ENCODE measurements around the gene CEP170. TPM values are rescaled to one million over a fixed set of nuclear protein-coding genes. Genes with fewer than 3 reads are reported as not detected.

The CEP170 gene
- total RNA-seq, 1 experiment from 2014 or later = 97.7 TPM

DNA sequence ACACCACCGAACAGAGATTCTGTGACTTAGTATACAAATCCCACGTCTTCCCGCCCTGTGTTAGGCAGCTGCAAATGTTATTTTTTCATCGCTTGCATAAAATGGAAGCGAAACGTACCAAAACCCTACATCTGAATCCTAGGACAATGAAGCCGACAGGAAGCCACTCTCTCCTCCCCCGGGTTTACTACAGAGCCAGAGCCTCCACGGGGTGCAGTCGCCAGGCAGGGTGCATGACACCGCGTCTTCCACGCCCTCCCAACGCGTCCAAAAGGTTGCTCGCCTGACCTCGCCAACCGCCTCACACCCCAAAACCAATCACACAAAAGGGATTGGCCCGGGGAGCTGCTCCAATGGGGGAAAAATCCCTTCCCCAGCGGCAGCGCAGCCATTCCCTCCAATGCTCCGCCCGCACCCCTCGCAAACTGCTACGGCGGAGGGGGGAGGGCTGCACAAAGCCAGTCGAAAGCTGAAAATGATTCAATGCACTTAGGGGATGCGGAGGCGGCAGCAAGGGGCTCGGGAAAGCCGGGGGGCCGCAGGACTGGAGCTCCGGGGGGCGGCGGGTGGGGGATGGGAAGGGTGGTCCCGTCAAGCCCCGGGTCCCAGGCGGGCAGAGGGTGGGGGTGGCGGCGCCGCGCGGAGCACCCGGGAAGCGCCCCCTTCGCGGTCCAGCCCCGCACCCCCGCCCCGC, 701 bp downstream of the CEP170 start:
- H4K5ac ChIP-seq (ENCODE audit: insufficient read length, low read depth, low read length) = no peak overlapping the region
- no peak overlapping the region for H2BK12ac ChIP-seq (ENCODE audit: insufficient read length, low read depth, low read length)
- peaks cover 13% of the 10 kb centered on the region for H3K23me2 ChIP-seq (ENCODE audit: insufficient read length, low read depth, low read length, poor library complexity, severe bottlenecking)
- no peak overlapping the region for H2AK5ac ChIP-seq (ENCODE audit: insufficient read length, low read length)
- Mint-ChIP-seq H3K27me3 (ENCODE audit: low read depth) (no peaks in the 10 kb centered on the region), H3K9me3 (no peaks in the 10 kb centered on the region), H3K27ac (peak overlapping the region; percentile 96 to 99 (median 98)), H3K36me3 (ENCODE audit: insufficient read depth in 1 of 3, low read depth in 3 of 3) (no peaks in the 10 kb centered on the region; a peak in 2 of 7 replicates), H3K4me1 (peaks cover 35 to 46% of the 10 kb centered on the region in 2 experiments), H3K4me3 (peak overlapping the region; percentile 98 to 99)
- peak overlapping the region; percentile 82; the same call in 1 of the 2 replicates for H3K14ac ChIP-seq (ENCODE audit: insufficient read depth, low read length)
- H3K9ac ChIP-seq (ENCODE audit: extremely low read depth, insufficient read length, low read length) = peak overlapping the region; percentile 64
- TF ChIP-seq, protein P1, sequence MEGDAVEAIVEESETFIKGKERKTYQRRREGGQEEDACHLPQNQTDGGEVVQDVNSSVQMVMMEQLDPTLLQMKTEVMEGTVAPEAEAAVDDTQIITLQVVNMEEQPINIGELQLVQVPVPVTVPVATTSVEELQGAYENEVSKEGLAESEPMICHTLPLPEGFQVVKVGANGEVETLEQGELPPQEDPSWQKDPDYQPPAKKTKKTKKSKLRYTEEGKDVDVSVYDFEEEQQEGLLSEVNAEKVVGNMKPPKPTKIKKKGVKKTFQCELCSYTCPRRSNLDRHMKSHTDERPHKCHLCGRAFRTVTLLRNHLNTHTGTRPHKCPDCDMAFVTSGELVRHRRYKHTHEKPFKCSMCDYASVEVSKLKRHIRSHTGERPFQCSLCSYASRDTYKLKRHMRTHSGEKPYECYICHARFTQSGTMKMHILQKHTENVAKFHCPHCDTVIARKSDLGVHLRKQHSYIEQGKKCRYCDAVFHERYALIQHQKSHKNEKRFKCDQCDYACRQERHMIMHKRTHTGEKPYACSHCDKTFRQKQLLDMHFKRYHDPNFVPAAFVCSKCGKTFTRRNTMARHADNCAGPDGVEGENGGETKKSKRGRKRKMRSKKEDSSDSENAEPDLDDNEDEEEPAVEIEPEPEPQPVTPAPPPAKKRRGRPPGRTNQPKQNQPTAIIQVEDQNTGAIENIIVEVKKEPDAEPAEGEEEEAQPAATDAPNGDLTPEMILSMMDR (conservative IDR thresholded peaks at IDR 0.05) = no peak; the same call in 2 of the 3 replicates
- no peak overlapping the region for H2BK15ac ChIP-seq (ENCODE audit: low read depth, low read length)
- peaks cover 16% of the 10 kb centered on the region; the same call in 1 of the 2 replicates for H3K79me2 ChIP-seq (ENCODE audit: insufficient read depth, low read length)
- no CpG with 5 or more reads among the region's 50 CpGs for whole genome bisulfite sequencing (ENCODE audit: extremely low coverage, insufficient read length, low lambda C conversion rate)
- peak overlapping the region; percentile 65 for H3K18ac ChIP-seq (ENCODE audit: insufficient read length, low read depth, low read length)
- no peaks in the 10 kb centered on the region for H3K27me3 ChIP-seq (ENCODE audit: insufficient read depth, low read length)
- H3K23ac ChIP-seq (ENCODE audit: insufficient read length, low read depth, low read length) = no peak overlapping the region
- no peaks in the 10 kb centered on the region for H3K9me3 ChIP-seq (ENCODE audit: control insufficient read depth, low read depth, low read length)
- H2BK5ac ChIP-seq (ENCODE audit: insufficient read length, low read length) = no peak overlapping the region
- no peak overlapping the region for H2BK20ac ChIP-seq (ENCODE audit: low read depth, low read length, poor library complexity, severe bottlenecking)
- peak overlapping the region; percentile 2 for H3K27ac ChIP-seq (ENCODE audit: insufficient read length, low read depth, low read length)
- peak overlapping the region; percentile 80 for H3K4me2 ChIP-seq (ENCODE audit: insufficient read depth, insufficient read length, low read length)
- no peak overlapping the region for H3K56ac ChIP-seq (ENCODE audit: insufficient read length, low read depth, low read length)
- no peaks in the 10 kb centered on the region for H4K20me1 ChIP-seq (ENCODE audit: control insufficient read depth, insufficient read depth, insufficient read length)
- H3K4me1 ChIP-seq (ENCODE audit: insufficient read depth, low read length) = peaks cover 2% of the 10 kb centered on the region; the same call in 1 of the 2 replicates
- H3T11ph ChIP-seq (ENCODE audit: low read length) = no peak overlapping the region
- H2BK120ac ChIP-seq (ENCODE audit: low read depth, low read length, poor library complexity, severe bottlenecking) = no peak overlapping the region
- no peak overlapping the region for H4K8ac ChIP-seq (replicated peaks; ENCODE audit: insufficient read length, low read depth, low read length)
- no peaks in the 10 kb centered on the region for H3K79me1 ChIP-seq (ENCODE audit: insufficient read depth, low read depth, low read length, poor library complexity, severe bottlenecking)
- H2AFZ ChIP-seq (ENCODE audit: low read length) = no peak overlapping the region
- H3K4ac ChIP-seq (ENCODE audit: low read depth, low read length) = no peak overlapping the region
- H4K91ac ChIP-seq (ENCODE audit: insufficient read length, low read depth, low read length) = no peak overlapping the region
- DNase-seq = peak; percentile 61
